Activated T-cell treated with anti-CD3 and anti-CD28 coated beads, Interleukin-2, amount 50 U/mL, for 72 hours (primary cell): ENCODE measurements around the gene SLC38A2. TPM values are rescaled to one million over a fixed set of nuclear protein-coding genes. Genes with fewer than 3 reads are reported as not detected.
A peak's percentile ranks its signal among the peaks of the same experiment; 100 is the strongest.

Source experiments
- ATAC-seq, 2 donors: fragments of 150-1000 bp; cut with Tn5 transposase; replicated peaks in 1 of 2; 2 replicates each; pipeline ENCODE4 v1.10.0; 2021; ENCODE audit warnings: moderate library complexity in 2 of 2, mild to moderate bottlenecking in 1 of 2
- DNase-seq, 2 donors: peaks; one replicate each; pipeline ENCODE4 v3.0.0; 2021 to 2022; ENCODE audit warnings: mixed read lengths in 1 of 2
- H3K27ac Mint-ChIP-seq: one replicate; pipeline ENCODE4 v1.8.0; 2022; ENCODE audit warnings: mild to moderate bottlenecking, moderate library complexity, mixed read lengths
- H3K27me3 Mint-ChIP-seq: one replicate; pipeline ENCODE4 v1.8.0; 2022; ENCODE audit warnings: low read depth, mixed read lengths
- H3K36me3 Mint-ChIP-seq, 2 donors: one replicate each; pipeline ENCODE4 v1.8.0; 2022; ENCODE audit warnings: mixed read lengths in 2 of 2, mild to moderate bottlenecking in 1 of 2; ENCODE audit not compliant: insufficient read depth in 2 of 2
- H3K4me1 Mint-ChIP-seq: one replicate; pipeline ENCODE4 v1.8.0; 2022; ENCODE audit warnings: low read depth, mixed read lengths
- H3K4me3 Mint-ChIP-seq, 2 donors: one replicate each; pipeline ENCODE4 v1.8.0; 2022; ENCODE audit warnings: mild to moderate bottlenecking in 2 of 2, mixed read lengths in 2 of 2, moderate library complexity in 2 of 2
- H3K9me3 Mint-ChIP-seq, 2 donors: one replicate each; pipeline ENCODE4 v1.8.0; 2022; ENCODE audit warnings: mixed read lengths in 2 of 2
- total RNA-seq, 2 donors: library from RNA; stranded (reverse); gene quantifications; one replicate each; pipeline ENCODE4 v1.2.3, GENCODE V29; 2022

Gene SLC38A2
- total RNA-seq, 2 donors from 2014 or later = 481 to 496 TPM

- no peak for ATAC-seq
- no peak overlapping the region for H3K27ac Mint-ChIP-seq
Measured at GRCh38 chr12:46379352-46379751, 6.8 kb upstream of the SLC38A2 start.

GRCh38 chr12:46378530-46378929 lies 6.0 kb upstream of the SLC38A2 start:
- H3K36me3 Mint-ChIP-seq = no peaks in the 10 kb centered on the region

More at GRCh38 chr12:46379352-46379751, 6.8 kb upstream of the SLC38A2 start:
- no peak overlapping the region for H3K4me3 Mint-ChIP-seq
- no peaks in the 10 kb centered on the region for H3K27me3 Mint-ChIP-seq
- H3K9me3 Mint-ChIP-seq = no peaks in the 10 kb centered on the region
- no peak for DNase-seq
- no peaks in the 10 kb centered on the region for H3K36me3 Mint-ChIP-seq
- H3K4me1 Mint-ChIP-seq = peaks cover 53% of the 10 kb centered on the region

GRCh38 chr12:46377678-46378077 lies 5.1 kb upstream of the SLC38A2 start:
- no peaks in the 10 kb centered on the region for H3K36me3 Mint-ChIP-seq
- H3K9me3 Mint-ChIP-seq = no peaks in the 10 kb centered on the region
- H3K4me3 Mint-ChIP-seq = peak overlapping the region; percentile 16 to 33
- no peaks in the 10 kb centered on the region for H3K27me3 Mint-ChIP-seq
- H3K4me1 Mint-ChIP-seq = peaks cover 62% of the 10 kb centered on the region
- ATAC-seq (peak; percentile 85 to 87), DNase-seq (peak; percentile 43 to 47)
- H3K27ac Mint-ChIP-seq = peak overlapping the region; percentile 2

More at GRCh38 chr12:46378530-46378929, 6.0 kb upstream of the SLC38A2 start:
- H3K4me3 Mint-ChIP-seq = peak overlapping the region; percentile 24 to 38
- no peak for DNase-seq
- ATAC-seq = no peak
- H3K4me1 Mint-ChIP-seq = peaks cover 58% of the 10 kb centered on the region
- H3K27ac Mint-ChIP-seq = no peak overlapping the region
- H3K27me3 Mint-ChIP-seq = no peaks in the 10 kb centered on the region
- H3K9me3 Mint-ChIP-seq = no peaks in the 10 kb centered on the region

- ATAC-seq (no peak), DNase-seq (no peak)
- Mint-ChIP-seq H3K36me3 (peaks cover 4 to 7% of the 10 kb centered on the region in 2 donors), H3K4me1 (peaks cover 54% of the 10 kb centered on the region), H3K27ac (no peak overlapping the region), H3K9me3 (no peaks in the 10 kb centered on the region), H3K4me3 (no peak overlapping the region), H3K27me3 (no peaks in the 10 kb centered on the region)
Measured at GRCh38 chr12:46376579-46376978, 4.0 kb upstream of the SLC38A2 start.

- DNase-seq = no peak
- H3K36me3 Mint-ChIP-seq = peaks cover 11 to 24% of the 10 kb centered on the region in 2 donors
- no peak overlapping the region for H3K4me3 Mint-ChIP-seq
- no peaks in the 10 kb centered on the region for H3K9me3 Mint-ChIP-seq
- peaks cover 70% of the 10 kb centered on the region for H3K4me1 Mint-ChIP-seq
- no peak for ATAC-seq
- H3K27me3 Mint-ChIP-seq = no peaks in the 10 kb centered on the region
- H3K27ac Mint-ChIP-seq = no peak overlapping the region
Measured at GRCh38 chr12:46374711-46375110, 2.1 kb upstream of the SLC38A2 start.

- Mint-ChIP-seq H3K4me3 (peak overlapping the region; percentile 99), H3K27me3 (no peaks in the 10 kb centered on the region), H3K36me3 (peaks cover 14 to 28% of the 10 kb centered on the region in 2 donors), H3K27ac (peak overlapping the region; percentile 4), H3K4me1 (peaks cover 74% of the 10 kb centered on the region), H3K9me3 (no peaks in the 10 kb centered on the region)
- DNase-seq (no peak), ATAC-seq (no peak)
Measured at GRCh38 chr12:46374310-46374709, 1.7 kb upstream of the SLC38A2 start.

GRCh38 chr12:46373301-46374296 lies 1.0 kb upstream of the SLC38A2 start:
- no peaks in the 10 kb centered on the region for H3K27me3 Mint-ChIP-seq
- peaks cover 17 to 34% of the 10 kb centered on the region in 2 donors for H3K36me3 Mint-ChIP-seq
- peak overlapping the region; percentile 100 for H3K27ac Mint-ChIP-seq
- peak; percentile 44 to 51 for DNase-seq
- peak overlapping the region; percentile 99 for H3K4me3 Mint-ChIP-seq
- no peaks in the 10 kb centered on the region for H3K9me3 Mint-ChIP-seq
- no peak for ATAC-seq
- H3K4me1 Mint-ChIP-seq = peaks cover 76% of the 10 kb centered on the region

GRCh38 chr12:46371718-46372543 lies 642 bp downstream of the SLC38A2 start:
- peak; percentile 57 to 72 for DNase-seq
- peak overlapping the region; percentile 99 for H3K4me3 Mint-ChIP-seq
- H3K4me1 Mint-ChIP-seq = peaks cover 76% of the 10 kb centered on the region
- peak; percentile 33 to 38 for ATAC-seq
- H3K27me3 Mint-ChIP-seq = no peaks in the 10 kb centered on the region
- H3K27ac Mint-ChIP-seq = peak overlapping the region; percentile 100
- no peaks in the 10 kb centered on the region for H3K9me3 Mint-ChIP-seq
- H3K36me3 Mint-ChIP-seq = peaks cover 27 to 50% of the 10 kb centered on the region in 2 donors

- ATAC-seq (peak; percentile 57 to 62), DNase-seq (peak; percentile 94 to 96)
- no peaks in the 10 kb centered on the region for H3K27me3 Mint-ChIP-seq
- H3K36me3 Mint-ChIP-seq = peaks cover 27 to 56% of the 10 kb centered on the region in 2 donors
- H3K4me1 Mint-ChIP-seq = peaks cover 75% of the 10 kb centered on the region
- H3K27ac Mint-ChIP-seq = peak overlapping the region; percentile 100
- peak overlapping the region; percentile 99 for H3K4me3 Mint-ChIP-seq
- H3K9me3 Mint-ChIP-seq = no peaks in the 10 kb centered on the region
Measured at GRCh38 chr12:46370792-46371717, 1.5 kb downstream of the SLC38A2 start.

- peak overlapping the region; percentile 99 for H3K4me3 Mint-ChIP-seq
- no peaks in the 10 kb centered on the region for H3K27me3 Mint-ChIP-seq
- DNase-seq = no peak
Measured at GRCh38 chr12:46370380-46370734, 2.2 kb downstream of the SLC38A2 start.

GRCh38 chr12:46369474-46370379 lies 2.8 kb downstream of the SLC38A2 start:
- Mint-ChIP-seq H3K4me1 (peaks cover 85% of the 10 kb centered on the region), H3K4me3 (peak overlapping the region; percentile 99), H3K9me3 (no peaks in the 10 kb centered on the region), H3K27me3 (no peaks in the 10 kb centered on the region), H3K27ac (peak overlapping the region; percentile 100), H3K36me3 (peaks cover 34 to 68% of the 10 kb centered on the region in 2 donors)
- DNase-seq (no peak), ATAC-seq (no peak)

More at GRCh38 chr12:46370380-46370734, 2.2 kb downstream of the SLC38A2 start:
- H3K4me1 Mint-ChIP-seq = peaks cover 80% of the 10 kb centered on the region
- no peaks in the 10 kb centered on the region for H3K9me3 Mint-ChIP-seq
- ATAC-seq = no peak
- H3K27ac Mint-ChIP-seq = peak overlapping the region; percentile 100
- peaks cover 29 to 62% of the 10 kb centered on the region in 2 donors for H3K36me3 Mint-ChIP-seq
